ENCODE measurements around the gene FEZF2.

The FEZF2 gene

GRCh38 chr3:62373215-62373614 lies at the start of gene FEZF2:
Gene FEZF2 (minus strand): TSS chr3:62373550. CDS start chr3:62372868, 682 bp downstream.
- DNase-seq (ENCODE audit: low spot score): no peak

GRCh38 chr3:62421207-62421606 lies 47.9 kb upstream of the FEZF2 start:
- no peak for DNase-seq (ENCODE audit: low spot score)

GRCh38 chr3:62416144-62416543 lies 42.8 kb upstream of the FEZF2 start:
- DNase-seq (ENCODE audit: low spot score): no peak

- DNase-seq (ENCODE audit: low spot score): no peak
These were observed 42.0 kb upstream of the FEZF2 start for GRCh38 chr3:62415312-62415801.

- DNase-seq (ENCODE audit: low spot score): no peak
These were observed 41.4 kb upstream of the FEZF2 start for GRCh38 chr3:62414786-62415185.

- DNase-seq (ENCODE audit: low spot score): no peak
These were observed 40.3 kb upstream of the FEZF2 start for GRCh38 chr3:62413687-62414086.

GRCh38 chr3:62406945-62407344 lies 33.6 kb upstream of the FEZF2 start:
- DNase-seq (ENCODE audit: low spot score): no peak

GRCh38 chr3:62405566-62405965 lies 32.2 kb upstream of the FEZF2 start:
- no peak for DNase-seq (ENCODE audit: low spot score)

GRCh38 chr3:62405135-62405534 lies 31.8 kb upstream of the FEZF2 start:
- no peak for DNase-seq (ENCODE audit: low spot score)

- no peak for DNase-seq (ENCODE audit: low spot score)
These were observed 31.0 kb upstream of the FEZF2 start for GRCh38 chr3:62404321-62404720.

GRCh38 chr3:62403765-62404164 lies 30.4 kb upstream of the FEZF2 start:
- no peak for DNase-seq (ENCODE audit: low spot score)

- no peak for DNase-seq (ENCODE audit: low spot score)
These were observed 19.4 kb upstream of the FEZF2 start for GRCh38 chr3:62392626-62393292.

GRCh38 chr3:62387251-62387650 lies 13.9 kb upstream of the FEZF2 start:
- no peak for DNase-seq (ENCODE audit: low spot score)

GRCh38 chr3:62379321-62379798 lies 6.0 kb upstream of the FEZF2 start:
- DNase-seq (ENCODE audit: low spot score): no peak

GRCh38 chr3:62378921-62379320 lies 5.6 kb upstream of the FEZF2 start:
- DNase-seq (ENCODE audit: low spot score): no peak

- DNase-seq (ENCODE audit: low spot score): no peak
These were observed 5.0 kb upstream of the FEZF2 start for GRCh38 chr3:62378311-62378789.

- DNase-seq (ENCODE audit: low spot score): no peak
These were observed 3.8 kb upstream of the FEZF2 start for GRCh38 chr3:62376906-62377877.

GRCh38 chr3:62376454-62376720 lies 3.0 kb upstream of the FEZF2 start:
- DNase-seq (ENCODE audit: low spot score): no peak

- DNase-seq (ENCODE audit: low spot score): no peak
These were observed 2.5 kb upstream of the FEZF2 start for GRCh38 chr3:62375655-62376453.

- no peak for DNase-seq (ENCODE audit: low spot score)
These were observed 1.2 kb upstream of the FEZF2 start for GRCh38 chr3:62374341-62375218.

GRCh38 chr3:62373714-62374333 lies 474 bp upstream of the FEZF2 start:
- no peak for DNase-seq (ENCODE audit: low spot score)

Measured in CD4-positive, alpha-beta T cell treated with Interleukin-2 at 100 ng/mL for 4 hours (primary cell).